Endothelial cell of umbilical vein (primary cell): ENCODE results near the gene OVCH2. TPM values are rescaled to one million over a fixed set of nuclear protein-coding genes. Genes with fewer than 3 reads are reported as not detected.

Source experiments
- BruUV-seq: library from RNA; stranded (reverse); fragments of 400-500 nt; replicated peaks from 2 replicates; lab custom pipeline; 2021; lab: Mats Ljungman, UMichigan
- CTCF ChIA-PET: fragments of 300-600, 350-600 bp; sonication (Branson Sonifier 250); formaldehyde crosslinking; loops from one replicate; lab custom pipeline; 2021; ENCODE audit warnings: antibody characterized with exemption, inconsistent platforms; lab: Charles Lee
- POLR2A ChIA-PET: fragments of 300-600, 350-600 bp; sonication (Branson Sonifier 250); formaldehyde crosslinking; loops from one replicate; lab custom pipeline; 2021; ENCODE audit warnings: antibody characterized with exemption, inconsistent platforms; lab: Charles Lee
- DNase-seq: peaks from one replicate; pipeline ENCODE4 v3.0.0-alpha.2; 2011; ENCODE audit warnings: low read depth, low spot score
- FAIRE-seq: peaks from 2 replicates; lab custom pipeline; 2011; peaks lifted over from hg19 to GRCh38; lab: Jason Lieb, UNC
- H2AFZ ChIP-seq: 2 replicates; pipeline ENCODE4 v1.6.0; 2012; ENCODE audit warnings: low read depth, low read length, control low read depth, inconsistent platforms
- H3K27ac ChIP-seq: 2 replicates; pipeline ENCODE4 v1.5.1; 2011; ENCODE audit warnings: low read depth, mild to moderate bottlenecking, control low read depth, low read length, moderate library complexity; ENCODE audit not compliant: insufficient read depth
- H3K27me3 ChIP-seq, 2 experiments: 2 replicates each; pipeline versions ENCODE4 v1.6.0 to v1.6.1; 2011; ENCODE audit warnings: low read length in 2 of 2, mixed read lengths in 1 of 2; ENCODE audit not compliant: control insufficient read depth in 2 of 2, insufficient read depth in 2 of 2
- H3K36me3 ChIP-seq, 2 experiments: 2 replicates in 1 of 2; 3 replicates in 1 of 2; pipeline ENCODE4 v1.5.1; 2011; ENCODE audit warnings: low read length in 2 of 2, mild to moderate bottlenecking in 1 of 2, moderate library complexity in 1 of 2; ENCODE audit not compliant: control insufficient read depth in 2 of 2, insufficient read depth in 2 of 2; ENCODE audit errors: extremely low read depth in 1 of 2
- H3K4me1 ChIP-seq: 3 replicates; pipeline ENCODE4 v1.5.1; 2011; ENCODE audit warnings: mild to moderate bottlenecking, low read length; ENCODE audit not compliant: control insufficient read depth, insufficient read depth; ENCODE audit errors: extremely low read depth
- H3K4me2 ChIP-seq: 2 replicates; pipeline ENCODE4 v1.6.1; 2011; ENCODE audit warnings: low read length, control low read depth, mixed read lengths; ENCODE audit not compliant: insufficient read depth
- H3K4me3 ChIP-seq, 3 experiments: fragments of 200-600 bp in 1 of 3; sonication (generic), shearing (Covaris generic) in 1 of 3; replicated peaks in 1 of 3; 2 replicates each; pipeline ENCODE4 v1.5.1; 2011 to 2016; ENCODE audit warnings: control low read depth in 3 of 3, low read length in 3 of 3, mild to moderate bottlenecking in 2 of 3, inconsistent platforms in 1 of 3, low read depth in 1 of 3, moderate library complexity in 1 of 3; ENCODE audit not compliant: insufficient read depth in 1 of 3
- H3K79me2 ChIP-seq: 2 replicates; pipeline ENCODE4 v1.6.0; 2012; ENCODE audit warnings: low read length, inconsistent platforms; ENCODE audit not compliant: control insufficient read depth, insufficient read depth
- H3K9ac ChIP-seq: replicated peaks from 2 replicates; pipeline ENCODE3; 2011; ENCODE audit warnings: low read length, control low read depth; ENCODE audit not compliant: insufficient read depth; ENCODE audit errors: extremely low read depth
- H3K9me1 ChIP-seq: replicated peaks from 3 replicates; pipeline ENCODE4 v1.6.0; 2011; ENCODE audit warnings: mild to moderate bottlenecking, low read length; ENCODE audit not compliant: control insufficient read depth, insufficient read depth; ENCODE audit errors: extremely low read depth
- H3K9me3 ChIP-seq: replicated peaks from 2 replicates; pipeline ENCODE4 v1.5.1; 2012; ENCODE audit warnings: low read length, inconsistent platforms; ENCODE audit not compliant: control insufficient read depth, insufficient read depth
- H4K20me1 ChIP-seq: replicated peaks from 2 replicates; pipeline ENCODE3; 2011; ENCODE audit warnings: mild to moderate bottlenecking, low read length; ENCODE audit not compliant: control insufficient read depth, insufficient read depth; ENCODE audit errors: extremely low read depth
- CTCF ChIP-seq, 2 donors: IDR thresholded peaks; 1 replicate in 1 of 2; 2 replicates in 1 of 2; pipeline ENCODE4 v1.5.1; 2011; ENCODE audit warnings: low read length in 2 of 2, mild to moderate bottlenecking in 2 of 2, moderate library complexity in 2 of 2, control low read depth in 1 of 2, inconsistent platforms in 1 of 2, low read depth in 1 of 2; ENCODE audit not compliant: insufficient read depth in 1 of 2; ENCODE audit errors: extremely low read depth in 1 of 2
- EZH2 ChIP-seq: IDR thresholded peaks from 2 replicates; pipeline ENCODE4 v1.6.1; 2012; ENCODE audit warnings: borderline replicate concordance, low read depth, mild to moderate bottlenecking, moderate library complexity, low read length, inconsistent platforms; ENCODE audit not compliant: severe bottlenecking
- FOS ChIP-seq: IDR thresholded peaks from 2 replicates; pipeline ENCODE4 v1.6.1; 2011; ENCODE audit warnings: mild to moderate bottlenecking, low read length, moderate library complexity, borderline replicate concordance; ENCODE audit not compliant: insufficient read depth
- GATA2 ChIP-seq: IDR thresholded peaks from 2 replicates; pipeline ENCODE4 v1.7.0; 2011; ENCODE audit warnings: low read depth, mild to moderate bottlenecking, moderate library complexity, mixed read lengths, low read length; ENCODE audit not compliant: insufficient read length, insufficient read depth
- JUN ChIP-seq: IDR thresholded peaks from 2 replicates; pipeline ENCODE4 v1.6.1; 2011; ENCODE audit warnings: borderline replicate concordance, low read depth; ENCODE audit not compliant: insufficient read length, insufficient read depth
- MAX ChIP-seq: IDR thresholded peaks from 2 replicates; pipeline ENCODE4 v1.6.1; 2011; ENCODE audit not compliant: insufficient read depth, insufficient read length
- MYC ChIP-seq: IDR thresholded peaks from one replicate; pipeline ENCODE4 v1.6.1; 2011; ENCODE audit warnings: mild to moderate bottlenecking, low read depth, low read length
- POLR2A ChIP-seq: IDR thresholded peaks from 2 replicates; pipeline ENCODE4 v1.6.1; 2012; ENCODE audit warnings: low read depth, mild to moderate bottlenecking, control low read depth, low read length
- POLR2AphosphoS5 ChIP-seq: IDR thresholded peaks from 2 replicates; pipeline ENCODE4 v1.6.1; 2012; ENCODE audit warnings: low read depth, mild to moderate bottlenecking, control low read depth, low read length, moderate library complexity; ENCODE audit not compliant: insufficient read depth
- dilution Hi-C: fragments of 300-500 bp; cut with MboI; formaldehyde crosslinking; loops from one replicate; pipeline ENCODE4 v1.15.0; 2019; ENCODE audit warnings: low sequenced_read_pairs; ENCODE audit not compliant: extremely low pct_ligation_motif_present
- intact Hi-C: fragments of 100-400 bp; cut with micrococcal nuclease; formaldehyde crosslinking; loops from one replicate; pipeline ENCODE4 v1.10.0; 2022
- polyA plus RNA-seq, 4 experiments: library from polyadenylated mRNA; depleted of rRNA in 3 of 4; stranded (reverse) in 3 of 4; unstranded in 1 of 4; fragments of >200 nt; gene quantifications; 2 replicates each; pipeline versions ENCODE4 v1.2.1 to v1.2.3, GENCODE V29; 2011 to 2012; ENCODE audit warnings: missing spikeins in 1 of 4
- total RNA-seq: library from RNA; stranded (reverse); gene quantifications from 2 replicates; pipeline ENCODE4 v1.2.3, GENCODE V29; 2021

Gene OVCH2
- total and polyA plus RNA-seq, 2 donors (not counting 3 experiments of a cell fraction or from before 2014, with no cell fraction given) = not detected

GRCh38 chr11:7654195-7654705 lies 52.0 kb downstream of the OVCH2 start:
- no peak for FAIRE-seq
- dilution Hi-C loops = no loop called here
- H3K79me2 ChIP-seq = no peaks in the 10 kb centered on the region
- DNase-seq = no peak
- intact Hi-C loops = no loop called here
- no peaks in the 10 kb centered on the region for H3K27me3 ChIP-seq
- H3K9me1 ChIP-seq = no peaks in the 10 kb centered on the region
- TF ChIP-seq EZH2 (no peak), FOS (no peak), MAX (no peak), POLR2A (no peak), GATA2 (no peak), POLR2AphosphoS5 (no peak), MYC (no peak), JUN (no peak), CTCF (IDR thresholded peaks at IDR 0.05; ENCODE audit: extremely low read depth in 1 of 2, insufficient read depth in 1 of 2, low read depth in 1 of 2, low read length in 2 of 2) (no peak)
- no peak overlapping the region for H2AFZ ChIP-seq
- BruUV-seq = no TSS peak
- no peak overlapping the region for H3K9ac ChIP-seq
- no peaks in the 10 kb centered on the region for H3K9me3 ChIP-seq
- H3K4me2 ChIP-seq = no peak overlapping the region
- no peaks in the 10 kb centered on the region for H3K4me1 ChIP-seq
- H3K36me3 ChIP-seq = peaks cover 0 to 1% of the 10 kb centered on the region in 2 experiments
- no peak overlapping the region for H3K27ac ChIP-seq
- ChIA-PET CTCF (interaction anchor here (2.8 to 10.0 kb wide), 4 partner anchors 11 to 80 kb away, joined by 11 to 766 read pairs (median 36); no protein-coding TSS in a partner anchor), POLR2A (no interaction called here)
- H4K20me1 ChIP-seq = no peaks in the 10 kb centered on the region
- no peak overlapping the region for H3K4me3 ChIP-seq
